Measurements from ENCODE around the gene ZNF575. TPM values are rescaled to one million over a fixed set of nuclear protein-coding genes. Genes with fewer than 3 reads are reported as not detected.

Gene ZNF575
- total RNA-seq, 2 experiments from 2014 or later: 2.6 to 2.7 TPM

- Mint-ChIP-seq H3K4me1 (ENCODE audit: low read depth) (peaks cover 58% of the 10 kb centered on the region), H3K9me3 (no peaks in the 10 kb centered on the region), H3K27ac (peak overlapping the region; percentile 96), H3K4me3 (peak overlapping the region; percentile 98), H3K27me3 (no peaks in the 10 kb centered on the region), H3K36me3 (ENCODE audit: low read depth) (peaks cover 27% of the 10 kb centered on the region)
- H3K27me3 ChIP-seq (ENCODE audit: control insufficient read depth in 1 of 2, insufficient read depth in 2 of 2, low read length in 2 of 2): no peaks in the 10 kb centered on the region
- DNase-seq (peak in 1 of 14 experiments; percentile 36), ATAC-seq (ENCODE audit: poor library complexity) (no peak)
- H3K4me3 ChIP-seq (ENCODE audit: low read length): peak overlapping the region; percentile 90
- H3K36me3 ChIP-seq (ENCODE audit: insufficient read depth, low read length): no peaks in the 10 kb centered on the region
- H3K27ac ChIP-seq (ENCODE audit: low read depth in 1 of 2, low read length in 2 of 2): peak overlapping the region; percentile 81 to 94
- no peaks in the 10 kb centered on the region for H3K9me3 ChIP-seq (ENCODE audit: control insufficient read depth in 1 of 2, insufficient read depth in 1 of 2, low read length in 2 of 2)
- intact Hi-C loops (cut with DNase I, micrococcal nuclease): loop anchor here (1.0 kb wide), 4 partner anchors 19 to 45 kb away; partner anchors contain the start of genes IRGQ (in 2 of the 2), ZNF576 (in 2 of the 2), ZNF428 (in 1 of the 2) and ZNF575 (in 1 of the 2)
- no peak for TF ChIP-seq CTCF (IDR thresholded peaks at IDR 0.05)
- POLR2A ChIA-PET: interaction anchor here (0.7 to 4.0 kb wide), 10 partner anchors 9 to 94 kb away, joined by 3 to 27 read pairs (median 4); partner anchors contain the start of genes IRGQ, ZNF575 and ZNF576
- CTCF ChIA-PET: interaction anchor here (1.0 to 3.1 kb wide), 4 partner anchors 19 to 25 kb away, joined by 4 to 22 read pairs (median 8); partner anchors contain the start of genes IRGQ and ZNF576
- H3K4me1 ChIP-seq (ENCODE audit: insufficient read depth, low read length): peaks cover 28% of the 10 kb centered on the region
Measured at GRCh38 chr19:43574424-43575155, 41.6 kb downstream of the ZNF575 start.

- H3K4me1 Mint-ChIP-seq (ENCODE audit: low read depth): peaks cover 58% of the 10 kb centered on the region
- H3K27ac Mint-ChIP-seq: peak within 1 kb of the TSS; percentile 96
- no peaks in the 10 kb centered on the region for H3K36me3 ChIP-seq (ENCODE audit: insufficient read depth, low read length)
- TF ChIP-seq CTCF (IDR thresholded peaks at IDR 0.05): no peak
- H3K9me3 Mint-ChIP-seq: no peaks in the 10 kb centered on the region
- H3K27ac ChIP-seq (ENCODE audit: low read depth in 1 of 2, low read length in 2 of 2): peak within 1 kb of the TSS; percentile 81 to 94
- ChIA-PET CTCF (interaction anchor here (1.4 to 3.1 kb wide), 3 partner anchors 19 to 21 kb away, joined by 4 to 22 read pairs (median 11); partner anchors contain the start of genes IRGQ and ZNF576), POLR2A (interaction anchor here (0.7 to 4.0 kb wide), 10 partner anchors 10 to 112 kb away, joined by 3 to 27 read pairs (median 4); partner anchors contain the start of genes IRGQ and ZNF576)
- H3K27me3 ChIP-seq (ENCODE audit: control insufficient read depth in 1 of 2, insufficient read depth in 2 of 2, low read length in 2 of 2): no peaks in the 10 kb centered on the region
- H3K27me3 Mint-ChIP-seq: no peaks in the 10 kb centered on the region
- intact Hi-C loops (cut with DNase I, micrococcal nuclease): loop anchor here (1.0 kb wide), 4 partner anchors 20 to 44 kb away; partner anchors contain the start of genes IRGQ (in 2 of the 2), ZNF576 (in 2 of the 2), ZNF428 (in 1 of the 2) and ZNF575 (in 1 of the 2)
- peaks cover 22% of the 10 kb centered on the region for H3K36me3 Mint-ChIP-seq (ENCODE audit: low read depth)
- peak within 1 kb of the TSS; percentile 98 for H3K4me3 Mint-ChIP-seq
- peaks cover 33% of the 10 kb centered on the region for H3K4me1 ChIP-seq (ENCODE audit: insufficient read depth, low read length)
- no peaks in the 10 kb centered on the region for H3K9me3 ChIP-seq (ENCODE audit: control insufficient read depth in 1 of 2, insufficient read depth in 1 of 2, low read length in 2 of 2)
- peak within 1 kb of the TSS; percentile 90 for H3K4me3 ChIP-seq (ENCODE audit: low read length)
- ATAC-seq (ENCODE audit: poor library complexity): peak; percentile 98
- peak; percentile 93 to 100 (median 96) for DNase-seq
Measured at GRCh38 chr19:43575156-43575950, 42.4 kb downstream of the ZNF575 start, which contains the start of the genes PINLYP and XRCC1. TSS of gene PINLYP (plus strand) at chr19:43575801. CDS start at chr19:43577192, 1,391 bp downstream. TSS of gene XRCC1 (minus strand) at chr19:43575527. CDS start at chr19:43575458, 69 bp downstream.

Measured in CD4-positive, alpha-beta T cell (primary cell).